HepG2 (cell line): ENCODE results near the gene BCAR3. TPM values are rescaled to one million over a fixed set of nuclear protein-coding genes. Genes with fewer than 3 reads are reported as not detected.
A peak's percentile ranks its signal among the peaks of the same experiment; 100 is the strongest.

Experiments
- KLF11 ChIP-seq: IDR thresholded peaks from 2 replicates; pipeline ENCODE4 v1.6.1; 2016; ENCODE audit warnings: missing compliant biosample characterization
- MTF2 ChIP-seq: sonication (generic); formaldehyde crosslinking; IDR thresholded peaks from 2 replicates; pipeline ENCODE4 v1.5.0; 2020; ENCODE audit warnings: missing genetic modification reagents, borderline replicate concordance
- SALL1 ChIP-seq: sonication (generic); formaldehyde crosslinking; IDR thresholded peaks from 2 replicates; pipeline ENCODE4 v1.8.0; 2022; ENCODE audit warnings: mild to moderate bottlenecking, missing genetic modification reagents
- SOX6 ChIP-seq, 2 experiments: fragments of 450-650 bp in 1 of 2; sonication (generic) in 1 of 2; formaldehyde crosslinking in 1 of 2; IDR thresholded peaks; 2 replicates each; pipeline versions ENCODE4 v1.4.0 to v1.6.1; 2017 to 2020; ENCODE audit warnings: antibody characterized with exemption in 1 of 2, mild to moderate bottlenecking in 1 of 2, missing genetic modification reagents in 1 of 2
- ZNF136 ChIP-seq: sonication (generic); formaldehyde crosslinking; IDR thresholded peaks from 2 replicates; pipeline ENCODE4 v1.8.1; 2022; ENCODE audit warnings: low read depth, mild to moderate bottlenecking, moderate library complexity, missing genetic modification reagents
- ZNF563 ChIP-seq: sonication (generic); formaldehyde crosslinking; IDR thresholded peaks from 2 replicates; pipeline ENCODE4 v1.8.0; 2022; ENCODE audit warnings: mild to moderate bottlenecking, moderate library complexity, missing genetic modification reagents
- polyA plus RNA-seq, 8 experiments: library from polyadenylated mRNA; depleted of rRNA in 3 of 8; stranded (reverse) in 7 of 8; unstranded in 1 of 8; fragments of >200 nt; fragmentation: Illumina TruSeq in 4 of 8; extraction: Trizol in 4 of 8; gene quantifications; 2 replicates each; pipeline versions ENCODE4 v1.2.1 to v1.2.3, GENCODE V29; 2011 to 2016; ENCODE audit warnings: low read depth in 4 of 8, missing spikeins in 1 of 8, mixed read lengths in 1 of 8; ENCODE audit not compliant: insufficient read depth in 1 of 8
- total RNA-seq, 5 experiments: library from RNA; depleted of rRNA; stranded (reverse); fragments of >200 nt; fragmentation: Illumina TruSeq; extraction: Trizol; gene quantifications; 2 replicates each; pipeline ENCODE4 v1.2.3, GENCODE V29; 2016; ENCODE audit warnings: low read depth in 1 of 5
- TF ChIP-seq, protein P1 (sequence below): sonication (generic); formaldehyde crosslinking; IDR thresholded peaks from 2 replicates; pipeline ENCODE4 v1.5.0; 2020; ENCODE audit warnings: mild to moderate bottlenecking, missing genetic modification reagents, borderline replicate concordance
- TF ChIP-seq, protein P2 (sequence below): sonication (generic); formaldehyde crosslinking; IDR thresholded peaks from 2 replicates; pipeline ENCODE4 v1.4.0; 2020; ENCODE audit warnings: mild to moderate bottlenecking, missing genetic modification reagents, borderline replicate concordance
- TF ChIP-seq, protein P3 (sequence below): sonication (generic); formaldehyde crosslinking; IDR thresholded peaks from 2 replicates; pipeline ENCODE4 v1.5.0; 2020; ENCODE audit warnings: missing genetic modification reagents, mild to moderate bottlenecking, borderline replicate concordance
- TF ChIP-seq, protein P4 (sequence below): sonication (generic); formaldehyde crosslinking; IDR thresholded peaks from 2 replicates; pipeline ENCODE4 v1.8.0; 2022; ENCODE audit warnings: mild to moderate bottlenecking, missing genetic modification reagents, moderate library complexity
- TF ChIP-seq, protein P5 (sequence below): sonication (generic); formaldehyde crosslinking; IDR thresholded peaks from 2 replicates; pipeline ENCODE4 v1.5.1; 2020; ENCODE audit warnings: missing genetic modification reagents, mild to moderate bottlenecking, borderline replicate concordance
- TF ChIP-seq, protein P6 (sequence below): sonication (generic); formaldehyde crosslinking; IDR thresholded peaks from 2 replicates; pipeline ENCODE4 v1.5.0; 2020; ENCODE audit warnings: missing genetic modification reagents
- TF ChIP-seq, protein P7 (sequence below): sonication (generic); formaldehyde crosslinking; IDR thresholded peaks from 2 replicates; pipeline ENCODE4 v1.8.1; 2023; ENCODE audit warnings: mild to moderate bottlenecking, moderate library complexity, missing genetic modification reagents

Gene BCAR3
- total and polyA plus RNA-seq, 2 of the 13 experiments (the other 11 are each of a cell fraction or from before 2014, with no cell fraction given), result 3.6 to 4.8 TPM

DNA sequence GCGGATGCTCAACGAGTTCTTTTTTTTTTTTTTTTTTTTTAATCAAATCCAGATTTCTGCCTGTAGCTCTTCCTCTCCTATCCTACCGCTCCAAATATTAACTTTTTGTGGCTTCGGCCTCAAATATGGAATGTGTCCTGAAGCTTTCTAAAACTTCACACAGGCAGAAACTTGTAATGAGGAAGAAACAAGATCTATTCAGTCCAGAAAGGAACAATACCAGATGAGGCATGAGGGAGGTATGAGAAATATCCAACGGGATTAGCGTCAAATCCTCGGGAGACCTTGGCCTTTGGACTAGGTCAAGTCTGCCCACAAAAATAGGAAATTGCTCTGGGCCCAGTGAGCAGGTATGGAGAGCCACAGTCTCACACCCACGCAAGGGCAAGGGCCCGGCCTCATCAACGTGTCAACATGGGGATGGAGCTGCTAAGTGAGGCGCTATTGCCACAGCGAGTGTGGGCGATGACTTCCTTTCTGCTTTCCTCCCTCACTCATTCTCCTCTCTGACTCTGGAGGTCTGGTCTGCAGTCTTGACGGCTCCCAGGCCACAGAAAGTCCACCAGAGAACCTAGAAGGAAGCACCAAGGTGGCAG is 66.6 kb downstream of the BCAR3 start (continued):
- TF ChIP-seq, protein P1, sequence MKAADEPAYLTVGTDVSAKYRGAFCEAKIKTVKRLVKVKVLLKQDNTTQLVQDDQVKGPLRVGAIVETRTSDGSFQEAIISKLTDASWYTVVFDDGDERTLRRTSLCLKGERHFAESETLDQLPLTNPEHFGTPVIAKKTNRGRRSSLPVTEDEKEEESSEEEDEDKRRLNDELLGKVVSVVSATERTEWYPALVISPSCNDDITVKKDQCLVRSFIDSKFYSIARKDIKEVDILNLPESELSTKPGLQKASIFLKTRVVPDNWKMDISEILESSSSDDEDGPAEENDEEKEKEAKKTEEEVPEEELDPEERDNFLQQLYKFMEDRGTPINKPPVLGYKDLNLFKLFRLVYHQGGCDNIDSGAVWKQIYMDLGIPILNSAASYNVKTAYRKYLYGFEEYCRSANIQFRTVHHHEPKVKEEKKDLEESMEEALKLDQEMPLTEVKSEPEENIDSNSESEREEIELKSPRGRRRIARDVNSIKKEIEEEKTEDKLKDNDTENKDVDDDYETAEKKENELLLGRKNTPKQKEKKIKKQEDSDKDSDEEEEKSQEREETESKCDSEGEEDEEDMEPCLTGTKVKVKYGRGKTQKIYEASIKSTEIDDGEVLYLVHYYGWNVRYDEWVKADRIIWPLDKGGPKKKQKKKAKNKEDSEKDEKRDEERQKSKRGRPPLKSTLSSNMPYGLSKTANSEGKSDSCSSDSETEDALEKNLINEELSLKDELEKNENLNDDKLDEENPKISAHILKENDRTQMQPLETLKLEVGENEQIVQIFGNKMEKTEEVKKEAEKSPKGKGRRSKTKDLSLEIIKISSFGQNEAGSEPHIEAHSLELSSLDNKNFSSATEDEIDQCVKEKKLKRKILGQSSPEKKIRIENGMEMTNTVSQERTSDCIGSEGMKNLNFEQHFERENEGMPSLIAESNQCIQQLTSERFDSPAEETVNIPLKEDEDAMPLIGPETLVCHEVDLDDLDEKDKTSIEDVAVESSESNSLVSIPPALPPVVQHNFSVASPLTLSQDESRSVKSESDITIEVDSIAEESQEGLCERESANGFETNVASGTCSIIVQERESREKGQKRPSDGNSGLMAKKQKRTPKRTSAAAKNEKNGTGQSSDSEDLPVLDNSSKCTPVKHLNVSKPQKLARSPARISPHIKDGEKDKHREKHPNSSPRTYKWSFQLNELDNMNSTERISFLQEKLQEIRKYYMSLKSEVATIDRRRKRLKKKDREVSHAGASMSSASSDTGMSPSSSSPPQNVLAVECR (CRISPR knock-in tag), result 0 out of 2 replicates have a peak, but pooled peaks have one; percentile 48
- TF ChIP-seq, protein P2, sequence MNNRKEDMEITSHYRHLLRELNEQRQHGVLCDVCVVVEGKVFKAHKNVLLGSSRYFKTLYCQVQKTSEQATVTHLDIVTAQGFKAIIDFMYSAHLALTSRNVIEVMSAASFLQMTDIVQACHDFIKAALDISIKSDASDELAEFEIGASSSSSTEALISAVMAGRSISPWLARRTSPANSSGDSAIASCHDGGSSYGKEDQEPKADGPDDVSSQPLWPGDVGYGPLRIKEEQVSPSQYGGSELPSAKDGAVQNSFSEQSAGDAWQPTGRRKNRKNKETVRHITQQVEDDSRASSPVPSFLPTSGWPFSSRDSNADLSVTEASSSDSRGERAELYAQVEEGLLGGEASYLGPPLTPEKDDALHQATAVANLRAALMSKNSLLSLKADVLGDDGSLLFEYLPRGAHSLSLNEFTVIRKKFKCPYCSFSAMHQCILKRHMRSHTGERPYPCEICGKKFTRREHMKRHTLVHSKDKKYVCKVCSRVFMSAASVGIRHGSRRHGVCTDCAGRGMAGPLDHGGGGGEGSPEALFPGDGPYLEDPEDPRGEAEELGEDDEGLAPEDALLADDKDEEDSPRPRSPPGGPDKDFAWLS, result no peak
- TF ChIP-seq, protein P3, sequence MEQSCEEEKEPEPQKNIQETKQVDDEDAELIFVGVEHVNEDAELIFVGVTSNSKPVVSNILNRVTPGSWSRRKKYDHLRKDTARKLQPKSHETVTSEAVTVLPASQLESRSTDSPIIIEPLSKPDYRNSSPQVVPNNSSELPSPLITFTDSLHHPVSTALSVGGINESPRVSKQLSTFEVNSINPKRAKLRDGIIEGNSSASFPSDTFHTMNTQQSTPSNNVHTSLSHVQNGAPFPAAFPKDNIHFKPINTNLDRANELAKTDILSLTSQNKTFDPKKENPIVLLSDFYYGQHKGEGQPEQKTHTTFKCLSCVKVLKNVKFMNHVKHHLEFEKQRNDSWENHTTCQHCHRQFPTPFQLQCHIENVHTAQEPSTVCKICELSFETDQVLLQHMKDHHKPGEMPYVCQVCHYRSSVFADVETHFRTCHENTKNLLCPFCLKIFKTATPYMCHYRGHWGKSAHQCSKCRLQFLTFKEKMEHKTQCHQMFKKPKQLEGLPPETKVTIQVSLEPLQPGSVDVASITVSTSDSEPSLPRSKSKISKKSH (CRISPR knock-in tag), result 0 out of 2 replicates have a peak, but pooled peaks have one; percentile 69
- no peak for TF ChIP-seq SOX6 (IDR thresholded peaks at IDR 0.05)
- peak; percentile 81 for TF ChIP-seq SOX6 (CRISPR knock-in tag; IDR thresholded peaks at IDR 0.05)
- TF ChIP-seq, protein P4, sequence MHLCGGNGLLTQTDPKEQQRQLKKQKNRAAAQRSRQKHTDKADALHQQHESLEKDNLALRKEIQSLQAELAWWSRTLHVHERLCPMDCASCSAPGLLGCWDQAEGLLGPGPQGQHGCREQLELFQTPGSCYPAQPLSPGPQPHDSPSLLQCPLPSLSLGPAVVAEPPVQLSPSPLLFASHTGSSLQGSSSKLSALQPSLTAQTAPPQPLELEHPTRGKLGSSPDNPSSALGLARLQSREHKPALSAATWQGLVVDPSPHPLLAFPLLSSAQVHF (CRISPR knock-in tag), result no peak
- peak; percentile 57; the same call in 1 of the 2 replicates for TF ChIP-seq MTF2
- TF ChIP-seq, protein P5, sequence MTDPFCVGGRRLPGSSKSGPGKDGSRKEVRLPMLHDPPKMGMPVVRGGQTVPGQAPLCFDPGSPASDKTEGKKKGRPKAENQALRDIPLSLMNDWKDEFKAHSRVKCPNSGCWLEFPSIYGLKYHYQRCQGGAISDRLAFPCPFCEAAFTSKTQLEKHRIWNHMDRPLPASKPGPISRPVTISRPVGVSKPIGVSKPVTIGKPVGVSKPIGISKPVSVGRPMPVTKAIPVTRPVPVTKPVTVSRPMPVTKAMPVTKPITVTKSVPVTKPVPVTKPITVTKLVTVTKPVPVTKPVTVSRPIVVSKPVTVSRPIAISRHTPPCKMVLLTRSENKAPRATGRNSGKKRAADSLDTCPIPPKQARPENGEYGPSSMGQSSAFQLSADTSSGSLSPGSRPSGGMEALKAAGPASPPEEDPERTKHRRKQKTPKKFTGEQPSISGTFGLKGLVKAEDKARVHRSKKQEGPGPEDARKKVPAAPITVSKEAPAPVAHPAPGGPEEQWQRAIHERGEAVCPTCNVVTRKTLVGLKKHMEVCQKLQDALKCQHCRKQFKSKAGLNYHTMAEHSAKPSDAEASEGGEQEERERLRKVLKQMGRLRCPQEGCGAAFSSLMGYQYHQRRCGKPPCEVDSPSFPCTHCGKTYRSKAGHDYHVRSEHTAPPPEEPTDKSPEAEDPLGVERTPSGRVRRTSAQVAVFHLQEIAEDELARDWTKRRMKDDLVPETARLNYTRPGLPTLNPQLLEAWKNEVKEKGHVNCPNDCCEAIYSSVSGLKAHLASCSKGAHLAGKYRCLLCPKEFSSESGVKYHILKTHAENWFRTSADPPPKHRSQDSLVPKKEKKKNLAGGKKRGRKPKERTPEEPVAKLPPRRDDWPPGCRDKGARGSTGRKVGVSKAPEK (CRISPR knock-in tag), result no peak
- TF ChIP-seq KLF11 (CRISPR knock-in tag), result no peak
- peak; percentile 70; the same call in 1 of the 2 replicates for TF ChIP-seq SALL1 (CRISPR knock-in tag)
- no peak for TF ChIP-seq ZNF563
- TF ChIP-seq, protein P6, sequence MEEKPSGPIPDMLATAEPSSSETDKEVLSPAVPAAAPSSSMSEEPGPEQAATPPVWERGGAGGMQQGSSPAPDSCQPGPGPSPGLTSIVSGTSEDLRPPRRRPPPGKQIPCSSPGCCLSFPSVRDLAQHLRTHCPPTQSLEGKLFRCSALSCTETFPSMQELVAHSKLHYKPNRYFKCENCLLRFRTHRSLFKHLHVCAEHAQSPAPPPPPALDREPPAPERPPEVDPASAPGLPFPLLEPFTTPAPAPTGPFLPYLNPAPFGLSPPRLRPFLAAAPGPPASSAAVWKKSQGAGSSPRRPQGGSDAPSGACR, result peak; percentile 42; the same call in 1 of the 2 replicates
- TF ChIP-seq ZNF136 (CRISPR knock-in tag), result 0 out of 2 replicates have a peak, but pooled peaks have one; percentile 56
- TF ChIP-seq, protein P7, sequence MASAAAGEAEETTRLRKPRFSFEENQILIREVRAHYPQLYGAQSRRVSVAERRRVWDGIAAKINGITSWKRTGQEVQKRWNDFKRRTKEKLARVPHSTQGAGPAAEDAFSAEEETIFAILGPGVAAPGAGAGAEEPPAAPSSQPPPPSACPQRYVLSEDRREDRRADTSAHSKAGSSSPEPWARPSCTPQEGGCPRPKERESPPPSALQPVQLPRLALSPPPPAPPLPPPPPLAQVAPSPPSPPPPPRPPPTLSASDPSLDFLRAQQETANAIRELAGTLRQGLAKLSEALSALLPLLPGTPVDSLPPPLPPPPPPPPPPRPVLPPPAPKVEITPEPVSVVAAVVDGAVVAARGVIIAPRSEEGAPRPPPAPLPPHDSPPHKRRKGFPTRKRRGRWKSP (CRISPR knock-in tag), result 0 out of 2 replicates have a peak, but pooled peaks have one; percentile 40
